GM19238 (cell line): ENCODE measurements around the gene LIM2.
"Not testable (repeated sequence)": the region's sequence is repeated elsewhere in the genome, so short reads cannot be mapped to it uniquely, and the experiment has no call there.

Experiments used
- DNase-seq: peaks from one replicate; pipeline ENCODE4 v3.0.0; 2011; ENCODE audit warnings: low spot score; ENCODE audit not compliant: insufficient read length

LIM2 gene

GRCh38 chr19:51387924-51388389 is at the start of gene LIM2:
Gene LIM2, minus strand, starts transcription at chr19:51387974. Its CDS starts 531 bp downstream, at chr19:51387443.
- DNase-seq, result no peak

GRCh38 chr19:51434456-51434855 is 46.7 kb upstream of the LIM2 start:
- DNase-seq, result no peak

- DNase-seq, result no peak
These were observed 45.3 kb upstream of the LIM2 start for GRCh38 chr19:51433043-51433442.

GRCh38 chr19:51431124-51431523 is 43.4 kb upstream of the LIM2 start:
- DNase-seq, result no peak

- DNase-seq, result no peak
These were observed 42.4 kb upstream of the LIM2 start for GRCh38 chr19:51430221-51430620.

GRCh38 chr19:51427201-51427600 is 39.4 kb upstream of the LIM2 start:
- DNase-seq, result no peak

- peak; percentile 78 for DNase-seq
These were observed 34.3 kb upstream of the LIM2 start for GRCh38 chr19:51422053-51422448.

GRCh38 chr19:51421229-51422052 is 33.7 kb upstream of the LIM2 start:
- DNase-seq, result no peak

- not testable (repeated sequence) for DNase-seq
These were observed 32.7 kb upstream of the LIM2 start for GRCh38 chr19:51420511-51420910.

GRCh38 chr19:51418707-51419106 is 30.9 kb upstream of the LIM2 start:
- no peak for DNase-seq

GRCh38 chr19:51417810-51418157 is 30.0 kb upstream of the LIM2 start:
- no peak for DNase-seq

GRCh38 chr19:51417107-51417809 is 29.5 kb upstream of the LIM2 start, which contains the start of gene SIGLEC10:
Gene SIGLEC10, minus strand, starts transcription at chr19:51417642. Its CDS starts 61 bp downstream, at chr19:51417581.
- peak; percentile 72 for DNase-seq

- not testable (repeated sequence) for DNase-seq
These were observed 28.6 kb upstream of the LIM2 start for GRCh38 chr19:51416422-51416821.

GRCh38 chr19:51415187-51415586 is 27.4 kb upstream of the LIM2 start:
- no peak for DNase-seq

- no peak for DNase-seq
These were observed 23.4 kb upstream of the LIM2 start for GRCh38 chr19:51410950-51411748.

- DNase-seq, result no peak
These were observed 19.8 kb upstream of the LIM2 start for GRCh38 chr19:51407511-51408131.

- DNase-seq, result no peak
These were observed 14.3 kb upstream of the LIM2 start for GRCh38 chr19:51402117-51402516.

- DNase-seq, result not testable (repeated sequence)
These were observed 12.2 kb upstream of the LIM2 start for GRCh38 chr19:51399936-51400335.

GRCh38 chr19:51399231-51399630 is 11.5 kb upstream of the LIM2 start:
- DNase-seq, result no peak

- DNase-seq, result no peak
These were observed 10.4 kb upstream of the LIM2 start for GRCh38 chr19:51398096-51398704.

- not testable (repeated sequence) for DNase-seq
These were observed 9.7 kb upstream of the LIM2 start for GRCh38 chr19:51397453-51397852.
